HG02970 (cell line): ENCODE results near the gene TUSC2.

ENCODE experiments used
- ATAC-seq: cut with Tn5 transposase; IDR thresholded peaks from one replicate; pipeline ENCODE4 v1.9.1; 2021; ENCODE audit warnings: mild to moderate bottlenecking, moderate library complexity, moderate number of reproducible peaks; ENCODE audit not compliant: unreplicated experiment, low FRiP score

The TUSC2 gene

GRCh38 chr3:50355829-50356552 is 28.0 kb upstream of the TUSC2 start:
- ATAC-seq = no peak

GRCh38 chr3:50354850-50355249 is 26.8 kb upstream of the TUSC2 start:
- ATAC-seq = no peak

DNA sequence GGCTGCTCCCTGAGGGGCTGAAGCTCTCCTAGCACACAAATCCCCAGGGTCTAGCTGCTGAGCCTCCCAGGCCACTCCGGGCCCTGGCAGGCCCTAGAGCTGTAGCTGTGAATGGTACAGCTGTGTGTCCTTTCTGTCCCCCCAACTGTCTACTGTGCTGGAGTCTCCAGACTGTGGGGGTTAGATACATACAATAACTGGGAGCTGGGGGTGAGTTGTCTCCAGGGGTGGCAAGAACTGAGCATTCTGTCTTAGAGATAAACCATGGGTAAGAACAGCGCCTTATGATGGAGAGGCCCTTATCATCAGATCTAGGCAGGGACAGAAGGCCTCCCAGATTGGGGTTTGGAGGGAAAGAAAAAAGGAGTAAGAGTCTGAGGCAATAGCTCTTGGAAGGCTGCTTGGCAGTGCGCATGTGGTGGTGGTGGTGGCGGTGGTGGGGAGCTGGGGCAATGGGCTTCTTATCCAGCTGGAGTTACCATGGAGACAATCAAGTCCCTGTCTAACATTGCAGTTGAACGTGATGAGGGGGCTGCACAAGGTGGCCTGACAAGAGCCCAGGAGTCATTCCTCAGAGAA is 26.3 kb upstream of the TUSC2 start:
- no peak for ATAC-seq

- no peak for ATAC-seq
These were observed 25.4 kb upstream of the TUSC2 start for GRCh38 chr3:50353245-50354004.

DNA sequence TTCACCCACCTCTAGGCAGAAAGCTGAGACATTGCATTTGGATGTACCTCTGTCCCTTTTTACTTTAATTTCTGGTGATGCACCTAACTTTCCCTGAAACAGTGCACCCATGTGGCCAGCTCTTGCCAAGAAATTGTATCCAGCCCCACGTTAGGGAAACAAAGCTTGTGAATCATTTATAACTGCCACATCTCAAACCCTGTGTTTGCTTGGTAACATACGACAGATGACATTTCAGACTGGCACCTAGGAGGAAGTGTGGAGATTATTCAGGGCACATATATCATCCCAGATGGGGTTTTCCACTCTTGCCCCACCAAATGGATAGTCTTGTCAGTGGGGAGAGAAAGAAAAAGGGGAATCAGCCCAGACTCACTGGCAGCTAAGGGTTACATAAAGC is 24.8 kb upstream of the TUSC2 start:
- no peak for ATAC-seq

- ATAC-seq = no peak
These were observed 23.3 kb upstream of the TUSC2 start for GRCh38 chr3:50351323-50351697.

- peak; percentile 79 for ATAC-seq
These were observed 22.7 kb upstream of the TUSC2 start, which contains the start of the genes CYB561D2 and NPRL2 for GRCh38 chr3:50350527-50351322. Gene CYB561D2, plus strand, starts transcription at chr3:50350862. Its CDS starts 572 bp downstream, at chr3:50351434. Gene NPRL2, minus strand, starts transcription at chr3:50350775. Its CDS starts 123 bp downstream, at chr3:50350652.

DNA sequence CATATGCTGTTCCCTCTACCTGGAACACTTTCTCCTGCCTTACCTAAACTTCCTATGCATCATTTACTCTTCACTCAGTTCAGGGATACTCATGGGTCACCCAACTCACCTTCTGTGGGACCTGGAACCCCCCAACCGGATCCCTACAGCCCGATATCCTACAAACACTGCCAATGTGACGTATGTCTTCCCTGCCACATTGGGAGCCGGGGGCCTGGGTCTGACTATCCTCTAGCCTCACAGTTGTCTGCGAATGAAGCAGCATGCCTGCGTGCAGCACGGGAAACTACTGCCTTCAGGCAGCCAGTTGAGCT is 22.1 kb upstream of the TUSC2 start:
- no peak for ATAC-seq

- no peak for ATAC-seq
These were observed 19.3 kb upstream of the TUSC2 start for GRCh38 chr3:50347187-50347813.

DNA sequence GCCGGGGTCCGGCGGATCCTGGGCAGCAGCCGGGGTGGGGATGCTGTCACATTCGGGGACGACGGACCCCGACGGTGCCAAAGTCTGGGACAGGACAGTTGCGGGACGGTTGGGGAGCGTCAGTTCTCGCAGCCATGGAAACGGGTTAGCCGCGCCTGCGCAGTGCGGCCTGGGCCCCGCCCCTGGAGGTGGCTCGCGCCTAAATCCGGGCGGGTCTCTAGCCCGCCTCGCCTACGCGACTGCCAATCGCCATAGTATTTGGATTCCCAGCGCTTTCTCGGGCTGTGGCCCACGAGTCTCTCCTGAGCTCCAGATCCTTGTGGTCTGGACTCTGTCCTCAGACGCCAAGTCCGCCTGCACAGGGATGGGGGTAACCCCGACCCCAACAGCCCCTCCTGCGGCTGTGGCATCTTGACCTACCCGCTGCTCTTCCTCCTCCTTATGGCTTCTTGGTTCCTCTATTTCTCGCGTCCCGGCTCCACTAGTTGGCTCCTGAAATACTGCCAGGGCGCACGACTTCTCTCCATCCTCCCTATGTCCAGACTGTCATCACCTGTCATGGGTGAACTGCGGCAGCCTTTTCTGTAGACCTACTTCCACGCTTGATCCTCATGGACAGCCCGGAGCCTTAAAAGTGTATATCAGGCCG is 17.7 kb upstream of the TUSC2 start, which contains the start of gene ZMYND10:
ZMYND10 (minus strand) TSS at position 147 of the 649 bp plus-strand sequence. CDS start 153 bp downstream, outside the sequence.
- ATAC-seq = no peak

DNA sequence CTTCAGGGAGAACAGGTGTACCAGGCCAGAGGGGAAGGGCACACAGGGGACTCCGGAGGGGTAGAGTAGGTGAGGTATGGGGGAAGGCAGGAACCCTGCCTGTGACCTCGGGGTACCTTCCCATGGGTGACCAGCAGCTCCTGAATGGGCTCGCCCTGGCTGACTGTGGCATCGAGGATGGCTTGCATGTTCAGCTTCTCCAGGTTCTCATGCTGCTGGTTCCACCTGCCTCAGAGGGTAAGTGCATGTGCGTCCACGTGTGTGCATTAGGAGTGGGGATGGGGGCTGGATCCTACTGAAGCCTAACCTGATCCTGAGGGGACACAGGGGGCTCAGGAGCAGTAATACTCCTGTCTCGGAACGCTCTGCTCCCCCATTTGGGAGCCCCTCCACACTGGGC is 17.0 kb upstream of the TUSC2 start:
- no peak for ATAC-seq

GRCh38 chr3:50342813-50343633 is 15.0 kb upstream of the TUSC2 start:
- ATAC-seq = no peak

- ATAC-seq = no peak
These were observed 14.1 kb upstream of the TUSC2 start for GRCh38 chr3:50341996-50342650.

GRCh38 chr3:50341537-50341936 is 13.5 kb upstream of the TUSC2 start:
- ATAC-seq = no peak

- ATAC-seq = no peak
These were observed 12.7 kb upstream of the TUSC2 start, which contains the start of gene RASSF1 for GRCh38 chr3:50340448-50341329. Gene RASSF1, minus strand, starts transcription at chr3:50340836. Its CDS starts 31 bp downstream, at chr3:50340805.

- ATAC-seq = no peak
These were observed 12.1 kb upstream of the TUSC2 start for GRCh38 chr3:50340147-50340447.

DNA sequence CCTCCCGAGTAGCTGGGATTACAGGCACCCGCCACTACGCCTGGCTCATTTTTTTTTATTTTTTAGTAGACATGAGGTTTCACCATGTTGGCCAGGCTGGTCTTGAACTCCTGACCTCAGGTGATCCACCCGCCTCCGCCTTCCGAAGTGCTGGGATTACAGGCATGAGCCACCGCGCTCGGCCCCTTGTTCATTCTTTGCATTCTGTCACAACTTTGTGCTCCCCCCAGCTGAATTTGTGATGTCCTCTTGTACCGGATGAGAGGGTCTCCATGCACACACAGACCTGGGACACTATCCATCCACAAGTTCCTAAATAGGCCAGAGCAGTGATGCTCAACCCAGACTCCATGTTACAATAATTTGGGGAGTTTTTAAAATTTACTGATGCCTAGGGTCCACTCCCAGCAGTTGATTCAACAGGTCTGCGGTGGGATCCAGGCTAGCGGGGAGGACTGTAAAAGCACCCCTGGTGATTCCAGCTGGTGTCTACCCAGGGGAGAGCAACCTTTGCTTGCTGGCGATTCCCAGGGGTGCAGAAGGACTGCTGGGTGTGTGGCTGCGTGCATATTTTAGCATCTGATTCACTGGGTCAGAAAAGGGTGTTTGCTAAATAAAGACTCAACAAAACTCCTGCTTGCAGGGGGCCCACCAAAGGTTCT is 11.6 kb upstream of the TUSC2 start:
- ATAC-seq = no peak
